Activated CD4-positive, alpha-beta T cell treated with anti-CD3 and anti-CD28 coated beads, Interleukin-2, amount 50 U/mL, for 4 hours (primary cell): ENCODE data around the gene ABCB11.
A peak's percentile ranks its signal among the peaks of the same experiment; 100 is the strongest.
"Not testable (repeated sequence)": the region's sequence is repeated elsewhere in the genome, so short reads cannot be mapped to it uniquely, and the experiment has no call there.

Experiments used
- DNase-seq, 2 experiments: peaks; one replicate each; pipeline ENCODE4 v3.0.0-alpha.2; 2020

ABCB11 gene

GRCh38 chr2:168969865-168970264 is 61.3 kb downstream of the ABCB11 start:
- DNase-seq: no peak

GRCh38 chr2:168968342-168968741 is 62.8 kb downstream of the ABCB11 start:
- no peak for DNase-seq

DNA sequence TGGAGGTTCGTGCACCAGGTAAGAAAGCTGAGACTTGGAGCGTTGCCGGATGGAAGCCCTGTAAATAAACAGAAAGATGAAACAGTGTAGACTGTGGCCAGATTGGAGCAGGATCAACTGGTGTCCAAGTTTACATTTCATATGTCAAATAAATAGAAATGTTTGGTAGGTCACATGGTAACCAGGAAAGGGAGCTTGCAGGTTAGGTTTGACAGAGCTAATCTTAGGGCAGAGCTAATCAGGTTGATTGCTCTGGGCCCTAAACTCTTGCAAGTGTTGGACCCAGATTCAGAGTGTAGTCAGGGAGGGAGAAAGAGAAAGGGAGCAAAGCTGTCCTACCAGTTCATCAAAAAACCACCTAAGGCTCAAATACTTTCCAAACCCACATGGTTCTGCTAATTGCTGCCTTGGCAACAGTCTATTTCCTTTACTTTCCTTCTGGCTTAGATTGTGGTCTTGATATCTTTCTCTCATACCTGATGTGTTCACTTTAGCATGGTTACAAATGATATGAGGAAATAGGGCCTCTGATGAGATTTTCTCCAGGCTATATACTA is 66.8 kb downstream of the ABCB11 start:
- no peak for DNase-seq

GRCh38 chr2:168962636-168963035 is 68.5 kb downstream of the ABCB11 start:
- no peak for DNase-seq

DNA sequence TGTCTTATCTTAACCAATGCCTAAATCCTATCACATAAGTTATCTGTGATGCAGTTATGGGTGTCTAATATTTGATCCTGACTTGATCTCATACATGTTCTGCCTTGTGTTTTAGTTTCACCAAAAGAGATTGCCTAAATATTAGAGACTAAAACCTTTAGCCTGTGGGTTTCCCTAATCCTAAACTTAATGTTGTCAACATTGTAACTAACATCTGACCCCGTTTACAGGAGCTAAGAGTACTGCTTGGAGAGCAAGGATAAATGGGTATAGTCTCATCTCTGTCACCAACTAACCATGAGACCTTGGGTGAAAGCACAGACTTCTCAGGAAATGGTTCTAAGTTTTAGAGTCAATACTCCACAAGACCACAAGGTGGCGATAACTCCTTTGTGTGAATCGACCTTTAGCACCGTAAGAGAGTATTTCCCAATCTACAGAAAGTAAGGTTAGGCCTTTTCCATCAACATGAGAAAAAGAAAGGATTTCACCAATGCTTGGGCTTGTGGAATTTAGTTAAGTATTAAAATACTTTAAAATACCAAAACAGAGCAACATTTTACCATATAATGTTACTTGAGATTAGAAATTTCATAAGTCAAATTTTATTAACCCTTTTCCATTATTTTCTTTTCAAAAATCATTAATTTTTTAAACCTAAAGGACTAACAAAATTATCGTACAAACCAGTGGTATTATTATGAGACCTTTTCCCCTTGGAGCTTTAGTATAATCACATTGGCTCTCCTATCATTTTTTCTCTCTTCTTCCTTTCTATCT is 69.5 kb downstream of the ABCB11 start:
- peak; percentile 0 to 5 for DNase-seq

DNA sequence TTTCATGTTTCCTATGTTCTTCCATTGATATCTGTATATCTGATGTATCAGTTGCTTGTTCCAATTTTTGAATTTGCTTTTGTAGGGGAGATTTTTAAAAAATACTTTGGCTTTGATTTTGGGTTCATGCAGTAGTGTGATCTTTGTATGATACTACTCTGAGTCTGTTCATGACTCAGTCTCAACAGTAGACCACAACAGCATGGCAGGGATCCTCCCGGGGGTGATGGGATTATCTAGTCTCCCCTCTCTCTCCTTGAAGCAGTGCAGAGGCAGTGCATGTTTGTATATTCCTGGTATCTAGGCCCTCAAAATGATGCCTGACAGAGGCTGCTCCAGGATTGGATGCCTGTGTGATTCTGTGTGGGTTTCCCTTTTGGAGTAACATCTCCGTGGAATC is 74.7 kb downstream of the ABCB11 start:
- no peak for DNase-seq

GRCh38 chr2:168955321-168955720 is 75.8 kb downstream of the ABCB11 start:
- no peak for DNase-seq

GRCh38 chr2:168954256-168954655 is 76.9 kb downstream of the ABCB11 start:
- no peak for DNase-seq

DNA sequence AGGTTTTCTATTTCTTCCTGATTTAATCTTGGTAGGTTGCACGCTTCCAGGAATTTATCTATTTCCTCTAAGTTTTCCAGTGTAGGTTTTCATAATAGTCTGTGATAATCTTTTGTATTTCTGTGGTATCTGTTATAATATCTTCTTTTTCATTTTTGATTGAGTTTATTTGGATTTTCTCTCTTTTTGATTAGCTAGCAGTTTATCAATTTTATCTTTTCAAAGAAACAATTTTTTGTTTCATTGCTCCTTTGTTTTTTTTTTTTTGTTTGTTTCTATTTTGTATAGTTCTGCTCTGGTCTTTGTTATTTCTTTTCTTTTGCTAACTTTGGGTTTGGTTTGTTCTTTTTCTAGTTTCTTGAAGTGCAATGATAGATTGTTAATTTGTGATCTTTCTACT is 78.7 kb downstream of the ABCB11 start:
- no peak for DNase-seq

DNA sequence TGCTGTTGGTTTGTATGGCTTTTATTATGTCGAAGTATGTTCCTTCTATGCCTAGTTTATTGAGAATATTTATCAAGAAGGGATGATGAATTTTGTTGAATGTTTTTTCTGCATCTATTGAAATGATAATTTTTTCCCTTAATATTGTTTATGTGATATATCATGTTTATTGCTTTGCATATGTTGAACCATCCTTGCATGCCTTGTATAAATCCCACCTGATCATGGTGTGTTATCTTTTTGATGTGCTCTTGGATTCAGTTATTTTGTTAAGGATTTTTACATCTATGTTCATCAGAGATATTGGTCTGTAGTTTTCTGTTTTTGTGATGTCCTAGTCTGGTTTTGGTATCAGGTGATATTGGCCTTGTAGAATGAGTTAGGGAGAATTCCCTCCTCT is 79.3 kb downstream of the ABCB11 start:
- no peak for DNase-seq

DNA sequence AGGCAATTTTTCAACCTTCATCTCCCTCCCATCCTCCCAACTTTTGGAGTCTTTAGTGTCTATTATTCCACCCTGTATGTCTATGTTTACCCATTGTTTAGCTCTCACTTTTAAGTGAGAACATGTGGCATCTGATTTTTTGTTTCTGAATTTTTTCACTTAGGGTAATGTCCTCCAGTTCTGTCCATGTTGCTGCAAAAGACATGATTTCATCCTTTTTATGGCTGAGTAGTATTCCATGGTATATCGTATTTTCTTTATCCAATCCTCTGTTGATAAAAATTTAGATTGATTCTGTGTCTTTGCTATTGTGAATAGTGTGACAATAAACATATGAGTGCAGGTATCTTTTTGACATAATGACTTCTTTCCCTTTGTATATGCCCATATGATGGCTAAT is 81.8 kb downstream of the ABCB11 start:
- no peak for DNase-seq

DNA sequence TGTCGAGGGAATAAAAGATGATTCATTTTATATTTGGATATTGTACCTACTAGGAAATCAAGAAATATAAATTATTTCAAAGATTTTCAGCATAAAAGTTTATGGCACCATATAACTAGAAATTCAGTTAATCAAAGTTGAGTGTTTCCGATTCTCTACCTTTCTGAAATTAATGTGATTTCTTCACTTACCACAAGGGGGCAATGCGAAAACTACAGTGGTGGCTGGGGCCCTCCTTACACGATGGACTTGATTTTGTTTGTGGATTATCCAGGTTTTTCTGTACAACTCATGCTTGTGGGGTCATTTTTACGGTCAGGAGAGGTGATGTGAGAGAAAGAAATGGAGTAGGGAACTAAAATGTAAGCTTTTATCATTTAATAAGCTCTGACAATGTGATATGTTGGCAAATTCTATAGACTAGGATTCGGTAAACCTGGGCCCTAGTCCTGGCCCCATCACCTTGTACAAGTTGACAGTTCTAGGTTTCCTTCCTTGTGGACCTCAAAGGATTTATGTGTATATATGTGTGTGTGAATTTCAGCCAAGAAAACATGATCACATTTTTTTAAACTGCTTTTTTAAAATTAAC is 82.4 kb downstream of the ABCB11 start:
- no peak for DNase-seq

DNA sequence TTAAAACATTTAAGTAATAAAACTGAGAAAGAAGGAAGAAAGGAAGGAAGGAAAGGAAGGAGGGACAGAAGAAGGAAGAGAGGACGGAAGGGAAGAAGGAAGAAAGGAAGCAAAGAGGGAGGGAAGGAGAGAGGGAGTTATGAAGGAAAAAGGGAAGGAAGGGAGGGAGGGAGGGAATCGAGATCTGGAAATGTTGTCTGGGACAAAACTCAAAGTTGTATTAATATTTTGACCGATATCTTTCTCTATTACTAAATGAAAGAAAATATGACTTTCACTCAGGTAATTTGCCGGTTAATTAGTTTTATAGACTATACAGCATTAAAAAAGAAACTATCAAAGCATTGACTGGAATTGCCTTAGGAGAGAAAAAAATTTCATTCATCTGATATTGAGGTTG is 85.6 kb downstream of the ABCB11 start:
- no peak for DNase-seq

- DNase-seq: no peak
Measured at GRCh38 chr2:168944065-168944464, 87.1 kb downstream of the ABCB11 start.

DNA sequence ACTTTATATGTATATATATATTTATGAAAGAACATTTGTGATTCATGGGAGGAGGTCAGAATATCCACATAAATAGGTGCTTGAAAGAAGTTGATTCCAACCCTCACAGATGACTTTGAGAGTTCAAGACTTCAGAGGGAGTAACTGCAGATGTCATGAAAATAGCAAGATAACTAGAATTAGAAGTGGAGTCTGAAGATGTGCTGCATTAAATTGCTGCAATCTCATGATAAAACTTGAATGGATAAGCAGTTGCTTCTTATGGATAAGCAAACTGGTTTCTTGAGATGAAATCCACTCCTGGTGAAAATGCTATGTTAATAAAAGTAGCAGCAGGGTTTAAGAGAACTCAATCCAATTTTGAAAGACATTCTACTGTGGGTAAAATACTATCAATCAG is 89.8 kb downstream of the ABCB11 start:
- no peak for DNase-seq

GRCh38 chr2:168939918-168940317 is 91.2 kb downstream of the ABCB11 start:
- DNase-seq: no peak

DNA sequence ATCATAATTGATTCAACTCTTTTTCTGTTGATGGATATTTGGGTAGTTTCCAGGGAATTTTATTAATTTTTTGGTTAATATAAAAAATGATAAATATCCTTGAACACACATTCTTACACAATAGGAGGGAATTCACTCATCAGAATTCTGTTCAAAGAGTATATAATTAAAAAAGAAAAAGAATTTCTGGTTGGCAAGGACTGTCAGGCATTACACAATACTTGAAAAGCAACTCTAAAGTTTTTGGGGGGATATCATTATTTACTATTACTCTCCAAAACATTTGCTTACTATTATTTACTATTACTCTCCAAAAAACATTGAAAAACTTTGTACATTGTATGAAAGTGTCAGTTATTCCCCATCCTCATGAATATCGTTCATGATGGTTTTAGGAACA is 92.1 kb downstream of the ABCB11 start:
- DNase-seq: no peak

DNA sequence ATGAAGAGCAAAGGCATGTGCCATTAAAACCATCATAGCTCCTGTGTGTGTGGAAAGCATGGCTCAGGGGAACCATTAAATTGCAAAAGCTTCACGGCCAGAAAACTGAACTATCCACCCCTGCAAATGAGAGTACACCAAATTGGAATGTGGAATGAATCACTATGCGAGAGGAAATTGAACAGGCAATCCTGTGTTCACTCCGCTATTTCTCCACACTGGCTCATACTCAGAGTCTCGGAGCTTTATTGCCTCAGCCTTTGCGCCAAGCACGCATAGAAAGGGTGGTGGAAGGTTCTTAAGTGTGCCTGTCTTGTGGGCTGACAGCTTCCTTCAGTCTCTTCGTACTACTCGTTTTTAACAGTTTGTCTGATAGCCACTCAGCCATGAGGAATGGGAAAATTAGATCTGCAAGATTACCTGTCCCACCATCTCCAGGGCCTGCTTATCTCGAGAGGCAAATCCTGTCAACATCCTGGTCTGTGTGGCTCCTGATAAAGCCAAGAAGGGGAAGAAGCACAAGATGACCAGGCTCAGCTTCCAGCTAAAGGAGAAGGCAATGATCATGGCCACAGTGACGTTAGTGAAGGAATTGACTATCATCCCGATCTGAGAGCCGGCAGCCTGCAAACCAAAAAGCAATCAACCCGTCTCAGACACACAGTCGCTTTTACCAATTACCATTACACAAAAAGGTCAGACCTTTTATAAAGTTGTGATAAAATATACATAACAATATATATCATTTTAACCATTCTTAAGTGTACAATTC is 95.1 kb downstream of the ABCB11 start:
- no peak for DNase-seq

GRCh38 chr2:168934826-168935225 is 96.3 kb downstream of the ABCB11 start:
- DNase-seq: no peak

- not testable (repeated sequence) for DNase-seq
Measured at GRCh38 chr2:168932174-168932573, 99.0 kb downstream of the ABCB11 start.

- no peak for DNase-seq
Measured at GRCh38 chr2:168930242-168930641, 100.9 kb downstream of the ABCB11 start.

- no peak for DNase-seq
Measured at GRCh38 chr2:168929031-168929430, 102.1 kb downstream of the ABCB11 start.

DNA sequence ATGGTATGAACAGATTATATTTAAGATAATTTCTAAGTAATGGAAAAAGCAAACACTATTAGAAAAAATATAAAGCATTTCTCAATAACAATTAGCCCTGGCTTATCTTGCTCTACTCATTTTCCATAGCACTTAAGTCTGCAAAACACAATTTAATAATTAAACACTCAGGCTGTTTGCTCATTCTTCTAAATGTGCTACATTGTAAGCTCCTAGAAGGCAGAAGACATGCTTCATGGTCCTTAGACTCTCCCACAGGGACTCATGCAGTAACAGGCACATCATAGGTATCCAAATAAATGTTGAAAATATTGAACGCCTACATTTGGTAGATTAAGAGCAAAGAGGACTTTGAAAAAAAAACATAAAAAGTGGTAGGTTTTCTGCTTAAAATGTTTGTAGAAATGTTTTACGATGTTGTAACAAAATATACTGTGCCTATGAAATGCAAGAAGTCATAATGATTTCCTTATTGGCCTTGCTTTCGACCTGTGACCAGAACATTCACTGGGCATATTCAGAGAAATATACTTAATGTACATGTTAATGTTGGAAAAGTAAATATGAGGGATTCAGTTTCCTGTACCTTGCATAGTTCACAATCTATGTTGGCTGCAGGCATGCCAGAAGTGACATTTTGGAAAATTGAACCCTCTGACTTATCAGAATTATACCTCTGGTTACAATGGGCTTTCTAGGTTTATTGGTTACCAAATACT is 102.9 kb downstream of the ABCB11 start:
- DNase-seq: no peak
